ENCODE data around the gene CDYL.

GRCh38 chr6:4871825-4872224 is 95.6 kb downstream of the CDYL start:
- TF ChIP-seq CTCF (IDR thresholded peaks at IDR 0.05 in 8 of 11, conservative IDR thresholded peaks at IDR 0.05 in 3 of 11) (no peak), POLR2AphosphoS5 (IDR thresholded peaks at IDR 0.05) (no peak)
